ENCODE measurements around the gene RPS6KA5. TPM values are rescaled to one million over a fixed set of nuclear protein-coding genes. Genes with fewer than 3 reads are reported as not detected.

Gene RPS6KA5
- total RNA-seq, 2 experiments from 2014 or later = 18.8 to 19.3 TPM

DNA sequence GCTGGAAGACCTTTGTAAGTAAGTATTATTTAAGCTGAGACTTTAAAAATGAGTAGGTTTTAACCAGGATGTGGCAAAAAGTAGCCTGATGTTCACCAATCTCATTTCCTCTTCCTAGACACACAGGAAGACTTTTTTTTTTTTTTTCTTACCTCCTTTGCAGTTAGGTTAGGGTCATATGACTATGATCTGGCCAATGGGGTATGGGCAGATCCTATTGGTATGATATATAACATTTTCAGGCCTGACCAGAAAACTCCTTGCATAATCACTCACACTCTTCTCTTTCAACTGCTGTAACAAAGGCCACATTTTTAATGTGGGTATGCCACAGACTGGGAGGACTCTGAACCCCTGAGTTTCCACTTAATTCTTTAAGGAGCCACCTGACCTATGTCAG, 2.7 kb upstream of the RPS6KA5 start:
- Mint-ChIP-seq H3K27ac (peak overlapping the region; percentile 89), H3K4me3 (no peak overlapping the region), H3K36me3 (peaks cover 9% of the 10 kb centered on the region), H3K4me1 (ENCODE audit: low read depth) (peaks cover 60% of the 10 kb centered on the region), H3K27me3 (no peaks in the 10 kb centered on the region), H3K9me3 (no peaks in the 10 kb centered on the region)
- intact Hi-C loops (cut with micrococcal nuclease) = loop anchor here (1.0 to 5.0 kb wide), 7 partner anchors 15 to 681 kb away; partner anchors contain the start of genes CALM1 and DGLUCY
- POLR2A ChIA-PET = interaction anchor here (0.6 to 9.9 kb wide), 6 partner anchors 15 to 170 kb away, joined by 3 to 116 read pairs (median 6); partner anchors contain the start of gene DGLUCY
- CTCF ChIA-PET = interaction anchor here (0.6 to 2.4 kb wide), 3 partner anchors 15 to 228 kb away, joined by 3 to 7 read pairs (median 3); partner anchors contain the start of gene DGLUCY
- DNase-seq = peak; percentile 39

DNA sequence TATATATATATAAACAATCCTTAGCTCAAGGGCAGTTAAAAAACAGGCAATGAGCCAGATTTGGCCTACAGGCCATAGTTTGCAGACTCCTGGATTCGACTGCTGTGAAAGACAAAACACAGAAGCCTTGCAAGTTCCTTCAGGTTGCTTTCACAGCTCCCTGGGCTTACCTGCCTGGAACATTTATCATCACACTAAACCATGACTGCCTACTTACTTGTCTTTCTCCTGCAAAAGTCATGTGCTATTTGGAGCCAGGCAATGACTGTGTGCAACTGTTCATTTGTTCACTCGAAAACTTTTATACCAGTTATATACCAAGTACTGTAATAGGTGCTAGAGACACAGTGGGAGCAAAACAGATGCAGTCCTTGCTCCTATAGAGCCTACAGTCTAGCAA, 2.2 kb upstream of the RPS6KA5 start:
- CTCF ChIA-PET = interaction anchor here (0.9 to 2.4 kb wide), 4 partner anchors 16 to 93 kb away, joined by 3 to 7 read pairs (median 4); partner anchors contain the start of gene DGLUCY
- Mint-ChIP-seq H3K36me3 (peaks cover 14% of the 10 kb centered on the region), H3K4me1 (ENCODE audit: low read depth) (peaks cover 60% of the 10 kb centered on the region), H3K27ac (peak overlapping the region; percentile 89), H3K27me3 (no peaks in the 10 kb centered on the region), H3K4me3 (no peak overlapping the region), H3K9me3 (no peaks in the 10 kb centered on the region)
- intact Hi-C loops (cut with micrococcal nuclease) = loop anchor here (2.0 to 5.0 kb wide), 5 partner anchors 160 to 680 kb away; partner anchors contain the start of gene CALM1
- DNase-seq = peak; percentile 23
- POLR2A ChIA-PET = interaction anchor here (0.6 to 9.9 kb wide), 6 partner anchors 16 to 170 kb away, joined by 3 to 116 read pairs (median 6); partner anchors contain the start of gene DGLUCY

- POLR2A ChIA-PET = interaction anchor here (0.6 to 9.9 kb wide), 10 partner anchors 17 to 679 kb away, joined by 3 to 116 read pairs (median 6); partner anchors contain the start of gene DGLUCY
- Mint-ChIP-seq H3K4me3 (no peak overlapping the region), H3K27ac (no peak overlapping the region), H3K36me3 (peaks cover 17% of the 10 kb centered on the region), H3K9me3 (no peaks in the 10 kb centered on the region), H3K4me1 (ENCODE audit: low read depth) (peaks cover 55% of the 10 kb centered on the region), H3K27me3 (no peaks in the 10 kb centered on the region)
- no peak for DNase-seq
- intact Hi-C loops (cut with micrococcal nuclease) = loop anchor here (2.0 to 5.0 kb wide), 7 partner anchors 168 to 679 kb away; partner anchors contain the start of genes CALM1 and CCDC88C
- CTCF ChIA-PET = interaction anchor here (0.7 to 4.3 kb wide), 12 partner anchors 17 to 116 kb away, joined by 3 to 29 read pairs (median 4); partner anchors contain the start of gene DGLUCY
Observed at GRCh38 chr14:91061056-91061887, 831 bp upstream of the RPS6KA5 start.

GRCh38 chr14:91059576-91060350, 678 bp downstream of the RPS6KA5 start:
- intact Hi-C loops (cut with micrococcal nuclease) = loop anchor here (1.0 to 5.0 kb wide), 12 partner anchors 37 to 677 kb away; partner anchors contain the start of genes CALM1 and CCDC88C
- H3K4me3 Mint-ChIP-seq = peak overlapping the region; percentile 87

DNA sequence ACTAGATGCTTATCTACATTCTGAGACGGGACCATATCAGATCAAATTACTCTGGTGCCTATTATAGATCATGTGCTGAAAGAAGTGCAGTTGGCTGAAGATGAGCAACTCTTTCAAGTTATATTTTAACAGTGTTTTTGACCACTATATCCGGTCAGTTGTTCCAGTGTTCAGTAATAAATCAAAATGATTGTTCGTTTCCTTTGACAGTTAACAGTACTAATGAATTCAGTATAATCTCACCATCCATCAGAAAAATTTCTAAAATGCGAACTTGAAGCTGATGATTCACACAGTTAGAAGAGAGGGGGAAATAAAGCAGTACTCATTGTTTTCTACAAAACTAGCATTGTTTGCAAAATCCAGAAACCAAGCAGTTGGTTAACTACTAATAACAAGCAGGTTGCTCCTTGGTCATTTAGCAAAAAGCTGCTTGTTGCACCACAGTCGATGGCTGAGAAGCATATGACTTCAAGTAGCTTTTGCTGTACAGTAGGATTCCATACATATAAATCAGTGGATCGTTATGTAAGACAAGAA, 2.3 kb downstream of the RPS6KA5 start:
- H3K4me1 Mint-ChIP-seq (ENCODE audit: low read depth) = peaks cover 56% of the 10 kb centered on the region
- H3K36me3 Mint-ChIP-seq = peaks cover 19% of the 10 kb centered on the region
- H3K27ac Mint-ChIP-seq = peak overlapping the region; percentile 6
- intact Hi-C loops (cut with micrococcal nuclease) = loop anchor here (5.0 kb wide), 1 partner anchor 66 kb away; no protein-coding TSS in a partner anchor
- no peaks in the 10 kb centered on the region for H3K27me3 Mint-ChIP-seq
- ChIA-PET CTCF (interaction anchor here (1.0 to 4.3 kb wide), 6 partner anchors 12 to 155 kb away, joined by 3 to 29 read pairs (median 8); no protein-coding TSS in a partner anchor), POLR2A (interaction anchor here (0.7 to 9.9 kb wide), 4 partner anchors 10 to 89 kb away, joined by 3 to 116 read pairs (median 8); partner anchors contain the start of gene DGLUCY)
- H3K4me3 Mint-ChIP-seq = peak overlapping the region; percentile 74
- H3K9me3 Mint-ChIP-seq = no peaks in the 10 kb centered on the region
- DNase-seq = no peak

More at GRCh38 chr14:91059576-91060350, 678 bp downstream of the RPS6KA5 start:
- H3K9me3 Mint-ChIP-seq = no peaks in the 10 kb centered on the region
- no peaks in the 10 kb centered on the region for H3K27me3 Mint-ChIP-seq
- POLR2A ChIA-PET = interaction anchor here (0.9 to 9.9 kb wide), 11 partner anchors 13 to 115 kb away, joined by 3 to 116 read pairs (median 7); partner anchors contain the start of gene DGLUCY
- CTCF ChIA-PET = interaction anchor here (0.5 to 4.3 kb wide), 16 partner anchors 10 to 184 kb away, joined by 3 to 29 read pairs (median 4); partner anchors contain the start of gene DGLUCY
- peak; percentile 76 for DNase-seq
- peak overlapping the region; percentile 61 for H3K27ac Mint-ChIP-seq
- peaks cover 59% of the 10 kb centered on the region for H3K4me1 Mint-ChIP-seq (ENCODE audit: low read depth)
- peaks cover 19% of the 10 kb centered on the region for H3K36me3 Mint-ChIP-seq

GRCh38 chr14:91056361-91056760, 4.1 kb downstream of the RPS6KA5 start:
- H3K4me1 Mint-ChIP-seq (ENCODE audit: low read depth) = peaks cover 54% of the 10 kb centered on the region
- ChIA-PET POLR2A (interaction anchor here (1.1 kb wide), 1 partner anchor 57 kb away, joined by 4 read pairs; the partner anchor contains the start of gene DGLUCY), CTCF (interaction anchor here (1.0 kb wide), 1 partner anchor 153 kb away, joined by 4 read pairs; no protein-coding TSS in a partner anchor)
- H3K9me3 Mint-ChIP-seq = no peaks in the 10 kb centered on the region
- peaks cover 19% of the 10 kb centered on the region for H3K36me3 Mint-ChIP-seq
- H3K4me3 Mint-ChIP-seq = no peak overlapping the region
- H3K27ac Mint-ChIP-seq = no peak overlapping the region
- no peaks in the 10 kb centered on the region for H3K27me3 Mint-ChIP-seq
- no peak for DNase-seq
- intact Hi-C loops (cut with micrococcal nuclease) = loop anchor here (5.0 kb wide), 1 partner anchor 64 kb away; no protein-coding TSS in a partner anchor

DNA sequence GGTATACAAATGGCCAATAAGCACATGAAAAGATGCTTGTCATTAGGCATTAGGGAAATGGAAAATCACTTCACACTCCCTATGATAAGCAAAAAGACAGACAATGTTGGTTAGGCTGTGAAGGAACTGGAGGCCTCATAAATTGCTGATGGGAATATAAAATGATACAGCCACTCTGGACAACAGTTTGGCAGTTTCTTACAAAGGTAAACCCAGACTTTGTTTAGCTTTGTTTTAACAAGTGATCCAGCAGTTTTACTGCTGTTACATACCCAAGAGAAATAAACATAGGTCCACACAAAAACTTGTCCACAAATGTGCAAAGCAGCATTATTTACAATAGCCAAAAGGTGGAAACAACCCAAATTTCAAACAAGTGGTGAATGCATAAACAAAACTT, 5.4 kb downstream of the RPS6KA5 start:
- Mint-ChIP-seq H3K4me3 (no peak overlapping the region), H3K36me3 (peaks cover 19% of the 10 kb centered on the region), H3K4me1 (ENCODE audit: low read depth) (peaks cover 54% of the 10 kb centered on the region), H3K9me3 (no peaks in the 10 kb centered on the region), H3K27me3 (no peaks in the 10 kb centered on the region), H3K27ac (no peak overlapping the region)
- DNase-seq = no peak
- CTCF ChIA-PET = interaction anchor here (0.5 to 0.7 kb wide), 2 partner anchors 20 to 148 kb away, joined by 3 read pairs; no protein-coding TSS in a partner anchor
- POLR2A ChIA-PET = no interaction called here
- intact Hi-C loops (cut with micrococcal nuclease) = loop anchor here (5.0 kb wide), 1 partner anchor 63 kb away; no protein-coding TSS in a partner anchor

DNA sequence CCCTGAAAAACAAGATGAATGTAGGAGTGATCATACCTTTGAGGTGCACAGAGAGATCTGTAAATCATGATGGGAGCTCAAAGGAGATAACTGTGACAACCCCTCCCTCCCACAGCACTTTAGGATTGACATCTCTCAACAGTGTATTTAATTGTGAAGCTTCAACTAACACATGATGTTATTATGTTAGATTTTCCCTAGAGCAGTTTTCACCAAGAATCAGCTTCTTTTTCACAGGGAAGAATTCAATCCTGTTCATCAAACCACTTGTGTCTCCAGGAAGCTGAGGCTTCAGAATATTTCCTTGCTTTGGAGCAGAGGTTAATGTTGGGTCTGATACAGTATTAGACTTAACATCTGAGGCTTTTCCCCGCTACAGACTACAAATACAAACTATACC, 11.8 kb downstream of the RPS6KA5 start:
- DNase-seq = no peak
- no peaks in the 10 kb centered on the region for H3K36me3 Mint-ChIP-seq
- no peaks in the 10 kb centered on the region for H3K27me3 Mint-ChIP-seq
- H3K9me3 Mint-ChIP-seq = no peaks in the 10 kb centered on the region
- CTCF ChIA-PET = interaction anchor here (0.9 kb wide), 1 partner anchor 124 kb away, joined by 3 read pairs; no protein-coding TSS in a partner anchor
- POLR2A ChIA-PET = interaction anchor here (0.9 to 1.7 kb wide), 3 partner anchors 9 to 79 kb away, joined by 3 to 5 read pairs (median 3); no protein-coding TSS in a partner anchor
- H3K27ac Mint-ChIP-seq = no peak overlapping the region
- H3K4me1 Mint-ChIP-seq (ENCODE audit: low read depth) = peaks cover 45% of the 10 kb centered on the region
- intact Hi-C loops (cut with micrococcal nuclease) = no loop called here
- no peak overlapping the region for H3K4me3 Mint-ChIP-seq

- Mint-ChIP-seq H3K27ac (no peak overlapping the region), H3K36me3 (no peaks in the 10 kb centered on the region), H3K4me1 (ENCODE audit: low read depth) (peaks cover 43% of the 10 kb centered on the region), H3K4me3 (no peak overlapping the region), H3K9me3 (no peaks in the 10 kb centered on the region), H3K27me3 (no peaks in the 10 kb centered on the region)
- CTCF ChIA-PET = interaction anchor here (0.9 kb wide), 1 partner anchor 124 kb away, joined by 3 read pairs; no protein-coding TSS in a partner anchor
- POLR2A ChIA-PET = interaction anchor here (0.9 to 1.7 kb wide), 3 partner anchors 10 to 79 kb away, joined by 3 to 5 read pairs (median 3); no protein-coding TSS in a partner anchor
- intact Hi-C loops (cut with micrococcal nuclease) = no loop called here
- DNase-seq = no peak
Observed at GRCh38 chr14:91048265-91048664, 12.2 kb downstream of the RPS6KA5 start.

DNA sequence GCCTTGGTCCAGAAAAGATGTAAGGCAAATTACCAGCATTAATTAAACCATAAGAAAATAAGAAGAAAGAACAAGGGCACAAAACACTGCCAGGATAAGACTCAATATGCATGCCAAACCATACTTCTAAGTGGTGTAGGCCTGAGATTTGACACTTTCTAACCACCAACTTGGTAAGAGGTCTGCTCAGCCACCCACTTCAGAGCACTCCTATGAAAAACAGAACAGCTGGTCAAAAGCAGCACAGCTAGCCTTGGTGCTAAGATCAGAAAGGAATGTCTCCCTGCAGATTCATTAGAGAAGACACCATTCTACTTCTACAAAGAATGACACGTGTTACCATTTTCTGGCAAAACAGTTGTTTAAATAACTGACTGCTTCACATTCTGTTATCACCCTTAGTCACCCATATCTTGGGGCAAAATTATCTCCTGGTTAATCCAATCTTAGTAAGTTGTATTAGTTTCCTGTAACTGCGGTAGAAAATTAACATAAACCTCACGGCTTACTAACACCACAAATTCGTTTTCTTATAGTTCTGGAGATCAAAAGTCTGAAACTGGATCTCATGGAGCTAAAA, 13.2 kb downstream of the RPS6KA5 start:
- H3K27me3 Mint-ChIP-seq = no peaks in the 10 kb centered on the region
- CTCF ChIA-PET = no interaction called here

More for the DNA sequence above, 13.2 kb downstream of the RPS6KA5 start:
- Mint-ChIP-seq H3K4me3 (no peak overlapping the region), H3K36me3 (no peaks in the 10 kb centered on the region), H3K9me3 (no peaks in the 10 kb centered on the region), H3K27ac (peak overlapping the region; percentile 66), H3K4me1 (ENCODE audit: low read depth) (peaks cover 46% of the 10 kb centered on the region)
- intact Hi-C loops (cut with micrococcal nuclease) = no loop called here
- DNase-seq = peak; percentile 26
- POLR2A ChIA-PET = interaction anchor here (1.0 to 1.7 kb wide), 2 partner anchors 12 to 78 kb away, joined by 3 to 5 read pairs; no protein-coding TSS in a partner anchor
